PC-9 (cell line): ENCODE data around the gene TCF12. TPM values are rescaled to one million over a fixed set of nuclear protein-coding genes. Genes with fewer than 3 reads are reported as not detected.

Experiments used
- BruUV-seq: library from RNA; stranded (reverse); fragments of 400-500 nt; replicated peaks from 2 replicates; lab custom pipeline; 2021; lab: Mats Ljungman, UMichigan
- CTCF ChIA-PET: fragments of 300-600 bp; sonication (Branson Sonifier 250); formaldehyde crosslinking; loops from one replicate; lab custom pipeline; 2022; ENCODE audit warnings: antibody characterized with exemption; lab: Charles Lee
- POLR2A ChIA-PET: fragments of 300-600 bp; sonication (Branson Sonifier 250); formaldehyde crosslinking; loops from one replicate; lab custom pipeline; 2022; ENCODE audit warnings: antibody characterized with exemption; ENCODE audit not compliant: unreplicated experiment; lab: Charles Lee
- DNase-seq, 2 experiments: peaks; one replicate each; pipeline versions ENCODE4 v3.0.0 to v3.0.0-alpha.2; 2015 to 2022; ENCODE audit warnings: mixed read lengths in 1 of 2
- H2AFZ ChIP-seq: fragments of 200-600 bp; sonication (generic); 2 replicates; pipeline ENCODE4 v1.8.1; 2017; ENCODE audit warnings: antibody characterized with exemption
- H3F3A ChIP-seq: fragments of 200-600 bp; sonication (generic); 2 replicates; pipeline ENCODE4 v1.8.1; 2017; ENCODE audit warnings: antibody characterized with exemption, mild to moderate bottlenecking, low read depth; ENCODE audit not compliant: insufficient read depth
- H3K27ac ChIP-seq: fragments of 200-600 bp; sonication (generic); 2 replicates; pipeline ENCODE4 v1.6.1; 2016; ENCODE audit warnings: mixed run types
- H3K27me3 ChIP-seq: fragments of 200-600 bp; sonication (generic); 2 replicates; pipeline ENCODE4 v1.6.1; 2016; ENCODE audit warnings: low read depth, mixed run types; ENCODE audit not compliant: insufficient read depth
- H3K36me3 ChIP-seq: fragments of 200-600 bp; sonication (generic); 2 replicates; pipeline ENCODE4 v1.6.1; 2016; ENCODE audit warnings: low read depth, mixed run types
- H3K4me1 ChIP-seq: fragments of 200-600 bp; sonication (generic); replicated peaks from 2 replicates; pipeline ENCODE4 v1.6.1; 2016; ENCODE audit warnings: mixed run types; ENCODE audit not compliant: insufficient read depth
- H3K4me2 ChIP-seq: fragments of 200-600 bp; sonication (generic); 2 replicates; pipeline ENCODE4 v1.6.1; 2017; ENCODE audit warnings: mixed run types
- H3K4me3 ChIP-seq: fragments of 200-600 bp; sonication (generic); 2 replicates; pipeline ENCODE4 v1.6.1; 2016; ENCODE audit warnings: mixed run types
- H3K79me2 ChIP-seq: fragments of 200-600 bp; sonication (generic); 2 replicates; pipeline ENCODE4 v1.6.1; 2017; ENCODE audit warnings: low read depth, mixed run types
- H3K9me2 ChIP-seq: fragments of 200-600 bp; sonication (generic); 2 replicates; pipeline ENCODE4 v1.8.1; 2017; ENCODE audit warnings: mild to moderate bottlenecking; ENCODE audit not compliant: insufficient read depth
- H3K9me3 ChIP-seq: fragments of 200-600 bp; sonication (generic); 2 replicates; pipeline ENCODE4 v1.8.1; 2016; ENCODE audit warnings: low read depth; ENCODE audit not compliant: insufficient read depth
- H4K20me1 ChIP-seq: fragments of 200-600 bp; sonication (generic); 2 replicates; pipeline ENCODE4 v1.8.1; 2017; ENCODE audit not compliant: insufficient read depth
- CTCF ChIP-seq: fragments of 200-600 bp; sonication (generic); conservative IDR thresholded peaks from 2 replicates; pipeline ENCODE4 v1.6.1; 2017; ENCODE audit warnings: mixed run types, antibody characterized with exemption, mild to moderate bottlenecking, moderate library complexity
- EZH2 ChIP-seq: fragments of 200-600 bp; sonication (generic); IDR thresholded peaks from 2 replicates; pipeline ENCODE4 v1.8.0; 2017; ENCODE audit warnings: antibody characterized with exemption, low read depth
- intact Hi-C: fragments of 100-400 bp; cut with micrococcal nuclease; formaldehyde crosslinking; loops from one replicate; pipeline ENCODE4 v1.10.0; 2022; ENCODE audit not compliant: unreplicated experiment
- total RNA-seq: library from RNA; stranded (reverse); gene quantifications from 2 replicates; pipeline ENCODE4 v1.2.3, GENCODE V29; 2021

Gene TCF12
- total RNA-seq, 1 experiment from 2014 or later = 60.1 TPM

- Histone ChIP-seq H3K36me3 (no peaks in the 10 kb centered on the region), H4K20me1 (no peaks in the 10 kb centered on the region), H3K27ac (no peak overlapping the region), H3K4me1 (no peaks in the 10 kb centered on the region), H3K9me2 (no peaks in the 10 kb centered on the region), H3K79me2 (peaks cover 8% of the 10 kb centered on the region), H3K4me2 (no peak overlapping the region), H3K27me3 (no peaks in the 10 kb centered on the region), H3K4me3 (no peak overlapping the region), H2AFZ (no peak overlapping the region), H3K9me3 (no peaks in the 10 kb centered on the region), H3F3A (no peaks in the 10 kb centered on the region)
- TF ChIP-seq EZH2 (no peak), CTCF (no peak)
- POLR2A ChIA-PET = no interaction called here
- BruUV-seq = no TSS peak
- intact Hi-C loops = no loop called here
- CTCF ChIA-PET = no interaction called here
- no peak for DNase-seq
These were observed 20.8 kb downstream of the TCF12 start for GRCh38 chr15:56939257-56939656.

GRCh38 chr15:56940388-56940787 lies 21.9 kb downstream of the TCF12 start:
- H3K9me2 ChIP-seq = no peaks in the 10 kb centered on the region

GRCh38 chr15:56942118-56942517 lies 23.7 kb downstream of the TCF12 start:
- TF ChIP-seq CTCF (no peak), EZH2 (no peak)
- no peak for DNase-seq
- no peaks in the 10 kb centered on the region for H3K27me3 ChIP-seq
- H3F3A ChIP-seq = no peaks in the 10 kb centered on the region
- H3K4me3 ChIP-seq = no peak overlapping the region
- intact Hi-C loops = no loop called here
- no peaks in the 10 kb centered on the region for H3K9me3 ChIP-seq
- H4K20me1 ChIP-seq = no peaks in the 10 kb centered on the region
- no TSS peak for BruUV-seq
- no peak overlapping the region for H3K27ac ChIP-seq
- no peaks in the 10 kb centered on the region for H3K36me3 ChIP-seq
- no peaks in the 10 kb centered on the region for H3K9me2 ChIP-seq
- H3K79me2 ChIP-seq = peaks cover 8% of the 10 kb centered on the region
- CTCF ChIA-PET = no interaction called here
- POLR2A ChIA-PET = no interaction called here
- no peak overlapping the region for H2AFZ ChIP-seq
- no peak overlapping the region for H3K4me2 ChIP-seq
- H3K4me1 ChIP-seq = no peaks in the 10 kb centered on the region

More at GRCh38 chr15:56940388-56940787, 21.9 kb downstream of the TCF12 start:
- H3K27ac ChIP-seq = no peak overlapping the region
- ChIA-PET CTCF (no interaction called here), POLR2A (interaction anchor here (0.6 kb wide), 1 partner anchor 920 kb away, joined by 6 read pairs; no protein-coding TSS in a partner anchor)
- intact Hi-C loops = no loop called here
- BruUV-seq = no TSS peak
- no peak overlapping the region for H2AFZ ChIP-seq
- H3K4me1 ChIP-seq = no peaks in the 10 kb centered on the region
- H3K9me3 ChIP-seq = no peaks in the 10 kb centered on the region
- no peak overlapping the region for H3K4me3 ChIP-seq
- H3K27me3 ChIP-seq = no peaks in the 10 kb centered on the region
- peaks cover 8% of the 10 kb centered on the region for H3K79me2 ChIP-seq
- H4K20me1 ChIP-seq = no peaks in the 10 kb centered on the region
- no peak overlapping the region for H3K4me2 ChIP-seq
- TF ChIP-seq EZH2 (no peak), CTCF (no peak)
- H3K36me3 ChIP-seq = no peaks in the 10 kb centered on the region
- no peak for DNase-seq
- H3F3A ChIP-seq = no peaks in the 10 kb centered on the region
